Suprapubic skin (tissue), 4 donors: ENCODE measurements around the gene NKD2. TPM values are rescaled to one million over a fixed set of nuclear protein-coding genes. Genes with fewer than 3 reads are reported as not detected.

ENCODE experiments used
- DNase-seq, 2 donors: peaks; one replicate each; pipeline ENCODE4 v3.0.0-alpha.2; 2019; ENCODE audit warnings: low spot score in 2 of 2
- H3K27ac ChIP-seq: fragments of 200-600 bp; sonication (generic); one replicate; pipeline ENCODE4 v1.5.1; 2019
- H3K27me3 ChIP-seq: fragments of 200-600 bp; sonication (generic); one replicate; pipeline ENCODE4 v1.5.1; 2019
- H3K36me3 ChIP-seq: fragments of 200-600 bp; sonication (generic); one replicate; pipeline ENCODE4 v1.5.1; 2019
- H3K4me1 ChIP-seq: fragments of 200-600 bp; sonication (generic); one replicate; pipeline ENCODE4 v1.5.1; 2019
- H3K4me3 ChIP-seq: fragments of 200-600 bp; sonication (generic); one replicate; pipeline ENCODE4 v1.5.1; 2019; ENCODE audit warnings: mild to moderate bottlenecking
- H3K9me3 ChIP-seq: fragments of 200-600 bp; sonication (generic); one replicate; pipeline ENCODE4 v1.5.1; 2019
- EP300 ChIP-seq: sonication (generic); formaldehyde crosslinking; IDR thresholded peaks from one replicate; pipeline ENCODE4 v1.6.1; 2017; ENCODE audit warnings: antibody characterized with exemption
- POLR2A ChIP-seq, 2 donors: fragments of 450-650 bp; IDR thresholded peaks; one replicate each; pipeline ENCODE4 v1.6.1; 2017; ENCODE audit warnings: antibody characterized with exemption in 2 of 2, mild to moderate bottlenecking in 2 of 2, moderate library complexity in 2 of 2
- POLR2AphosphoS5 ChIP-seq, 3 donors: sonication (generic); formaldehyde crosslinking; IDR thresholded peaks; one replicate each; pipeline ENCODE4 v1.6.1; 2017; ENCODE audit warnings: antibody characterized with exemption in 3 of 3
- WGBS: methylation state at CpG from one replicate; pipeline ENCODE4 v1.1.5; 2018; 5-methylcytosine and 5-hydroxymethylcytosine counted together
- total RNA-seq, 4 donors: library from RNA; depleted of rRNA; stranded (reverse); fragments of >200 nt; gene quantifications; one replicate each; pipeline ENCODE4 v1.1.0, GENCODE V29; 2016
- TF ChIP-seq, protein P1 (sequence below), 2 donors: fragments of 200-600 bp in 1 of 2; fragments of 450-650 bp in 1 of 2; sonication (generic) in 1 of 2; IDR thresholded peaks; one replicate each; pipeline ENCODE4 v1.5.1; 2016 to 2019; ENCODE audit warnings: antibody characterized with exemption in 2 of 2, mild to moderate bottlenecking in 1 of 2, moderate library complexity in 1 of 2

NKD2 gene
- total RNA-seq, 4 donors from 2014 or later = 7.9 to 13.0 (median 10.6) TPM

DNA sequence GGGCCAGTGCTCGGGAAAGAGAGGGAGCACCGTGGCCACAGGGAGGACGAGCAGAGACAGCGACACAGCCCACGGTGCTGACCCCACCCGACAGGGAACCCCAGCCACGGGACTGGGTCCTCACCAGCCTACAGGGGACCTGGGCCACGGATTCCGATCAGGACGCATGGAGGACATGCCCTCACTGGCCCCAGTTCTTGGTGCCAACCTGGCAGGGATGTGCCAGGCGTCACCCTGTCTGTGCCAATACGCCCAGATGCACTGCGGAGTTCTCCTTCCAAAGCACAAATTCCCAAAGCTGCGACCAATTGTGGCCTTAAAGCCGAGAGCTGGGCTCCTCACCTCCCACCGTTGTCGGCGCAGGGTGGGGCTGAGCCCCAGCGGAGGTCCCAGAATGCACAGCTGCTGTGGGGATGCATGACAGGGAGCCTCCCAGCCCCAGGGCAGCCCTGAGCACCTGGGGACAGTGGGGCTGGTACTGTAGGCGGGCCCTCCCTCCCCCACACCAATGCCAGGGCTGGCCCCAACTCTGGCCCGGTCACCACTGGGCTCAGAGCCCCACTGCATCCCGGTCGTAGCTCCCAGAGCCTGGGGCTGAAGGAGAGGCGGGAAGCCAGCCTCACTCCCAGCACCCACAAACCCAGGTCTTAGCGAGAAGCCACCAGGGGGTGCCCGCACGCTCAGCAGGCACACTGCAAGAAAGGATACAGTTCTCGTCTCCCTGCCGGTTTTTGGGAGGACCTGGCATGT is 44.2 kb downstream of the NKD2 start:
- 42% methylated on average over 10 of the region's 29 CpGs for WGBS
- Histone ChIP-seq H3K36me3 (peaks cover 50% of the 10 kb centered on the region), H3K27ac (no peak overlapping the region), H3K4me3 (no peak overlapping the region), H3K4me1 (peaks cover 7% of the 10 kb centered on the region), H3K27me3 (no peaks in the 10 kb centered on the region), H3K9me3 (no peaks in the 10 kb centered on the region)
- DNase-seq = no peak
- TF ChIP-seq, protein P1, sequence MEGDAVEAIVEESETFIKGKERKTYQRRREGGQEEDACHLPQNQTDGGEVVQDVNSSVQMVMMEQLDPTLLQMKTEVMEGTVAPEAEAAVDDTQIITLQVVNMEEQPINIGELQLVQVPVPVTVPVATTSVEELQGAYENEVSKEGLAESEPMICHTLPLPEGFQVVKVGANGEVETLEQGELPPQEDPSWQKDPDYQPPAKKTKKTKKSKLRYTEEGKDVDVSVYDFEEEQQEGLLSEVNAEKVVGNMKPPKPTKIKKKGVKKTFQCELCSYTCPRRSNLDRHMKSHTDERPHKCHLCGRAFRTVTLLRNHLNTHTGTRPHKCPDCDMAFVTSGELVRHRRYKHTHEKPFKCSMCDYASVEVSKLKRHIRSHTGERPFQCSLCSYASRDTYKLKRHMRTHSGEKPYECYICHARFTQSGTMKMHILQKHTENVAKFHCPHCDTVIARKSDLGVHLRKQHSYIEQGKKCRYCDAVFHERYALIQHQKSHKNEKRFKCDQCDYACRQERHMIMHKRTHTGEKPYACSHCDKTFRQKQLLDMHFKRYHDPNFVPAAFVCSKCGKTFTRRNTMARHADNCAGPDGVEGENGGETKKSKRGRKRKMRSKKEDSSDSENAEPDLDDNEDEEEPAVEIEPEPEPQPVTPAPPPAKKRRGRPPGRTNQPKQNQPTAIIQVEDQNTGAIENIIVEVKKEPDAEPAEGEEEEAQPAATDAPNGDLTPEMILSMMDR (IDR thresholded peaks at IDR 0.05) = peak in 1 of 2 donors; percentile 47
- no peak for TF ChIP-seq POLR2A (IDR thresholded peaks at IDR 0.05)

DNA sequence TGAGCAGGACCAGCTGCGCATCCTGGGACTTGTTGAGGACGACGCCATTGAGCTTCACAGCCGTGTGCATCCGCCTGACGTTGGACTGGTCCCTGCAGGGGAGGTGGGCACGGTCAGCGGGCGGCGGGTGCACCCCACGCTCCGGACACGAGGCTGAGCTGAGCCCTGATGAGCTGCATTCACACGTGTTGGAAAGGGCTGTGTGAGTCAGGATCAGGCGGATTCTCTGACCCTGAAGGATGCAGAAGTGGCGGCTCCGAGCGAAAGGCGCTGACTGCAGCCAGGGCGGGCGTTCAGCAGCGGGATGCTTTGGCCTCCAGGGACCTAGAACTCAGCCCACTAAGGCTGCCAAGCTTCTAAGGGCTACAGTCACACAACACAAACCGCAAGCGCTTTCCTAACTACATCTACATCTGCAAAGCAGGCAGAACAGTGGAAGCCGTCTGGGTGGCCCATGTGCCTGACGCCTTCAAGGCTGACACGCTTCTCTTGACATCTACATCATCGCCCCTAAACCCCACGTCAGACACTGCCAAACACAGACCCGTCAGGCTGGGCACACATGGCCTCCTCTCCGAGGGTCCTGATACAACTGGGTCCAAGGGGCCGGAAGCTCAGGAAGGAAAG is 44.9 kb downstream of the NKD2 start:
- H3K36me3 ChIP-seq = peaks cover 55% of the 10 kb centered on the region
- no peaks in the 10 kb centered on the region for H3K9me3 ChIP-seq
- H3K27me3 ChIP-seq = no peaks in the 10 kb centered on the region
- no peak overlapping the region for H3K27ac ChIP-seq
- no peak overlapping the region for H3K4me3 ChIP-seq
- no peak for TF ChIP-seq EP300
- TF ChIP-seq, protein P1 (IDR thresholded peaks at IDR 0.05) = no peak
- TF ChIP-seq POLR2A (IDR thresholded peaks at IDR 0.05) = no peak
- TF ChIP-seq POLR2AphosphoS5 (IDR thresholded peaks at IDR 0.05) = no peak
- no peak for DNase-seq
- WGBS = 72% methylated on average over 19 of the region's 32 CpGs
- peaks cover 7% of the 10 kb centered on the region for H3K4me1 ChIP-seq

- WGBS = 85% methylated on average over 33 of the region's 39 CpGs
- no peak for DNase-seq
- H3K4me3 ChIP-seq = no peak overlapping the region
- peaks cover 62% of the 10 kb centered on the region for H3K36me3 ChIP-seq
- TF ChIP-seq EP300 = no peak
- TF ChIP-seq POLR2A (IDR thresholded peaks at IDR 0.05) = no peak
- TF ChIP-seq, protein P1 (IDR thresholded peaks at IDR 0.05) = no peak
- no peak for TF ChIP-seq POLR2AphosphoS5 (IDR thresholded peaks at IDR 0.05)
- no peaks in the 10 kb centered on the region for H3K9me3 ChIP-seq
- peaks cover 7% of the 10 kb centered on the region for H3K4me1 ChIP-seq
- no peak overlapping the region for H3K27ac ChIP-seq
- no peaks in the 10 kb centered on the region for H3K27me3 ChIP-seq
Observed at GRCh38 chr5:1054018-1054798, 45.6 kb downstream of the NKD2 start.

- Histone ChIP-seq H3K36me3 (peaks cover 71% of the 10 kb centered on the region), H3K4me3 (no peak overlapping the region), H3K27me3 (no peaks in the 10 kb centered on the region), H3K4me1 (peaks cover 7% of the 10 kb centered on the region), H3K27ac (no peak overlapping the region), H3K9me3 (no peaks in the 10 kb centered on the region)
- 89% methylated on average over 30 of the region's 39 CpGs for WGBS
- DNase-seq = no peak
- TF ChIP-seq POLR2AphosphoS5 (IDR thresholded peaks at IDR 0.05) (no peak), EP300 (no peak), POLR2A (IDR thresholded peaks at IDR 0.05) (no peak)
- TF ChIP-seq, protein P1 (IDR thresholded peaks at IDR 0.05) = no peak
Observed at GRCh38 chr5:1054799-1055775, 46.5 kb downstream of the NKD2 start.
